NT2/D1 (cell line): ENCODE results near the gene FTO.

Source experiments
- DNase-seq: peaks from one replicate; pipeline ENCODE4 v3.0.0-alpha.2; 2011; ENCODE audit warnings: low read depth, low spot score
- H3K27me3 ChIP-seq: 2 replicates; pipeline ENCODE4 v1.6.0; 2011; ENCODE audit warnings: mild to moderate bottlenecking; ENCODE audit not compliant: insufficient read length, insufficient read depth
- H3K36me3 ChIP-seq: 2 replicates; pipeline ENCODE4 v1.6.1; 2011; ENCODE audit warnings: mild to moderate bottlenecking, low read length, mixed read lengths; ENCODE audit not compliant: insufficient read depth, insufficient read length
- H3K4me1 ChIP-seq: 2 replicates; pipeline ENCODE4 v1.5.1; 2011; ENCODE audit not compliant: insufficient read depth, insufficient read length
- H3K4me3 ChIP-seq: 2 replicates; pipeline ENCODE4 v1.5.1; 2011; ENCODE audit warnings: low read depth; ENCODE audit not compliant: insufficient read length
- H3K9ac ChIP-seq: 2 replicates; pipeline ENCODE4 v1.6.0; 2011; ENCODE audit warnings: low read depth; ENCODE audit not compliant: insufficient read length
- H3K9me3 ChIP-seq: 2 replicates; pipeline ENCODE4 v1.5.1; 2011; ENCODE audit warnings: mild to moderate bottlenecking, low read length; ENCODE audit not compliant: insufficient read depth
- SUZ12 ChIP-seq: IDR thresholded peaks from 2 replicates; pipeline ENCODE4 v1.6.1; 2011; ENCODE audit not compliant: insufficient read length, insufficient read depth; ENCODE audit errors: extremely low read depth
- YY1 ChIP-seq: IDR thresholded peaks from 2 replicates; pipeline ENCODE4 v1.6.1; 2011; ENCODE audit not compliant: insufficient read length, insufficient read depth
- ZNF274 ChIP-seq: IDR thresholded peaks from 2 replicates; pipeline ENCODE4 v1.6.1; 2011; ENCODE audit warnings: mild to moderate bottlenecking, low read depth, low read length

FTO gene

GRCh38 chr16:53740476-53740875 is 36.5 kb downstream of the FTO start:
- Histone ChIP-seq H3K9ac (no peak overlapping the region), H3K4me1 (no peaks in the 10 kb centered on the region), H3K36me3 (no peaks in the 10 kb centered on the region), H3K27me3 (no peaks in the 10 kb centered on the region), H3K9me3 (no peaks in the 10 kb centered on the region), H3K4me3 (no peak overlapping the region)
- DNase-seq, result no peak
- TF ChIP-seq SUZ12 (no peak), YY1 (no peak), ZNF274 (no peak)

GRCh38 chr16:53740933-53741531 is 37.1 kb downstream of the FTO start:
- no peaks in the 10 kb centered on the region for H3K27me3 ChIP-seq
- H3K9ac ChIP-seq, result no peak overlapping the region
- TF ChIP-seq YY1, result no peak
- no peak for TF ChIP-seq ZNF274
- no peak for TF ChIP-seq SUZ12
- H3K4me3 ChIP-seq, result no peak overlapping the region
- H3K4me1 ChIP-seq, result no peaks in the 10 kb centered on the region
- H3K36me3 ChIP-seq, result no peaks in the 10 kb centered on the region
- DNase-seq, result no peak
- H3K9me3 ChIP-seq, result 0 out of 2 replicates have a peak, but pooled peaks cover 2% of the 10 kb centered on the region

- DNase-seq, result no peak
- 0 out of 2 replicates have a peak, but pooled peaks cover 6% of the 10 kb centered on the region for H3K9me3 ChIP-seq
- no peak for TF ChIP-seq ZNF274
- no peak for TF ChIP-seq SUZ12
- no peak for TF ChIP-seq YY1
- no peak overlapping the region for H3K4me3 ChIP-seq
- H3K36me3 ChIP-seq, result no peaks in the 10 kb centered on the region
- H3K9ac ChIP-seq, result no peak overlapping the region
- H3K4me1 ChIP-seq, result no peaks in the 10 kb centered on the region
- no peaks in the 10 kb centered on the region for H3K27me3 ChIP-seq
Observed at GRCh38 chr16:53741546-53741945, 37.6 kb downstream of the FTO start.

- Histone ChIP-seq H3K9me3 (0 out of 2 replicates have a peak, but pooled peaks cover 6% of the 10 kb centered on the region), H3K4me3 (no peak overlapping the region), H3K27me3 (no peaks in the 10 kb centered on the region), H3K9ac (no peak overlapping the region), H3K4me1 (no peaks in the 10 kb centered on the region), H3K36me3 (no peaks in the 10 kb centered on the region)
- DNase-seq, result peak; percentile 25
- no peak for TF ChIP-seq ZNF274
- no peak for TF ChIP-seq SUZ12
- TF ChIP-seq YY1, result no peak
Observed at GRCh38 chr16:53743149-53743566, 39.2 kb downstream of the FTO start.

- H3K9me3 ChIP-seq, result 0 out of 2 replicates have a peak, but pooled peaks cover 6% of the 10 kb centered on the region
- H3K4me1 ChIP-seq, result no peaks in the 10 kb centered on the region
- no peak for DNase-seq
- H3K27me3 ChIP-seq, result no peaks in the 10 kb centered on the region
- H3K4me3 ChIP-seq, result no peak overlapping the region
- H3K9ac ChIP-seq, result no peak overlapping the region
- TF ChIP-seq ZNF274 (no peak), SUZ12 (no peak), YY1 (no peak)
- no peaks in the 10 kb centered on the region for H3K36me3 ChIP-seq
Observed at GRCh38 chr16:53744449-53744848, 40.5 kb downstream of the FTO start.

- Histone ChIP-seq H3K36me3 (no peaks in the 10 kb centered on the region), H3K4me1 (no peaks in the 10 kb centered on the region), H3K9me3 (0 out of 2 replicates have a peak, but pooled peaks cover 6% of the 10 kb centered on the region), H3K9ac (no peak overlapping the region), H3K4me3 (no peak overlapping the region), H3K27me3 (no peaks in the 10 kb centered on the region)
- no peak for DNase-seq
- TF ChIP-seq SUZ12 (no peak), YY1 (no peak)
Observed at GRCh38 chr16:53745086-53745485, 41.1 kb downstream of the FTO start.

- Histone ChIP-seq H3K4me1 (no peaks in the 10 kb centered on the region), H3K9me3 (0 out of 2 replicates have a peak, but pooled peaks cover 6% of the 10 kb centered on the region), H3K9ac (no peak overlapping the region), H3K4me3 (no peak overlapping the region), H3K36me3 (no peaks in the 10 kb centered on the region), H3K27me3 (no peaks in the 10 kb centered on the region)
- TF ChIP-seq SUZ12, result no peak
- TF ChIP-seq ZNF274, result no peak
- no peak for TF ChIP-seq YY1
- DNase-seq, result no peak
Observed at GRCh38 chr16:53745753-53746266, 41.9 kb downstream of the FTO start.
